Lower leg skin (tissue), 4 donors: Measurements from ENCODE around the gene RIN1. TPM values are rescaled to one million over a fixed set of nuclear protein-coding genes. Genes with fewer than 3 reads are reported as not detected.

ENCODE experiments used
- DNase-seq, 2 donors: peaks; one replicate each; pipeline ENCODE4 v3.0.0-alpha.2; 2019; ENCODE audit warnings: low spot score in 2 of 2
- H3K4me3 ChIP-seq: fragments of 200-600 bp; sonication (generic); 2 replicates; pipeline ENCODE4 v1.5.1; 2017; ENCODE audit warnings: mild to moderate bottlenecking, low read depth; ENCODE audit not compliant: poor library complexity, severe bottlenecking
- POLR2A ChIP-seq, 2 donors: fragments of 450-650 bp; IDR thresholded peaks; one replicate each; pipeline ENCODE4 v1.6.1; 2016 to 2017; ENCODE audit warnings: antibody characterized with exemption in 2 of 2, mild to moderate bottlenecking in 1 of 2, moderate library complexity in 1 of 2
- WGBS, 2 donors: methylation state at CpG; one replicate each; pipeline ENCODE4 v1.1.5; 2018; 5-methylcytosine and 5-hydroxymethylcytosine counted together
- intact Hi-C: fragments of 100-400 bp; cut with DNase I; formaldehyde crosslinking; loops from one replicate; pipeline ENCODE4 v1.15.0; 2023; ENCODE audit warnings: low total_unique reads
- total RNA-seq, 4 donors: library from RNA; depleted of rRNA; stranded (reverse); fragments of >200 nt; gene quantifications; one replicate each; pipeline ENCODE4 v1.1.0, GENCODE V29; 2016
- TF ChIP-seq, protein P1 (sequence below), 3 donors: fragments of 450-650 bp; IDR thresholded peaks; one replicate each; pipeline ENCODE4 v1.5.1; 2016; ENCODE audit warnings: antibody characterized with exemption in 3 of 3, mild to moderate bottlenecking in 3 of 3, moderate library complexity in 2 of 3

RIN1 gene
- total RNA-seq, 4 donors from 2014 or later, result 48.3 to 56.9 (median 53.8) TPM

DNA sequence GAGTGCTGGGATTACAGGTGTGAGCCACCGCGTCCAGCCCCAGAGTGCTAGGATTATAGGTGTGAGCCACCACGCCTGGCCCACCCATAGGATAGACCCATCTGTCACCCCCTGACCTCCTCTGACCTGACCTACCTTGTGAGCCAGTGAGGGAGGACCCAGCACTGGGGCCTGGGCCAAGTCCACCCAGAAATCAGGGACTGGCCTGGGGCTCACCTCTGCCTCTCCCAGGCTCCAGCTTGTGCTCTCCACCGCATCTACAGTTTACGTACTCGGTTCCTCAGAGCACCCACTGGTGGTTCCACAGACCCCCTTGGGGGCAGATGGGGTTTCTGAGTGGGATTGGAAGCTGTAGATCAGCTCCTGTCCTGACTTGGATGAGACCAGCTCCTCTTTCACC lies 28.9 kb upstream of the RIN1 start:
- no peak overlapping the region for H3K4me3 ChIP-seq
- TF ChIP-seq, protein P1, sequence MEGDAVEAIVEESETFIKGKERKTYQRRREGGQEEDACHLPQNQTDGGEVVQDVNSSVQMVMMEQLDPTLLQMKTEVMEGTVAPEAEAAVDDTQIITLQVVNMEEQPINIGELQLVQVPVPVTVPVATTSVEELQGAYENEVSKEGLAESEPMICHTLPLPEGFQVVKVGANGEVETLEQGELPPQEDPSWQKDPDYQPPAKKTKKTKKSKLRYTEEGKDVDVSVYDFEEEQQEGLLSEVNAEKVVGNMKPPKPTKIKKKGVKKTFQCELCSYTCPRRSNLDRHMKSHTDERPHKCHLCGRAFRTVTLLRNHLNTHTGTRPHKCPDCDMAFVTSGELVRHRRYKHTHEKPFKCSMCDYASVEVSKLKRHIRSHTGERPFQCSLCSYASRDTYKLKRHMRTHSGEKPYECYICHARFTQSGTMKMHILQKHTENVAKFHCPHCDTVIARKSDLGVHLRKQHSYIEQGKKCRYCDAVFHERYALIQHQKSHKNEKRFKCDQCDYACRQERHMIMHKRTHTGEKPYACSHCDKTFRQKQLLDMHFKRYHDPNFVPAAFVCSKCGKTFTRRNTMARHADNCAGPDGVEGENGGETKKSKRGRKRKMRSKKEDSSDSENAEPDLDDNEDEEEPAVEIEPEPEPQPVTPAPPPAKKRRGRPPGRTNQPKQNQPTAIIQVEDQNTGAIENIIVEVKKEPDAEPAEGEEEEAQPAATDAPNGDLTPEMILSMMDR (IDR thresholded peaks at IDR 0.05), result no peak
- TF ChIP-seq POLR2A (IDR thresholded peaks at IDR 0.05), result no peak
- WGBS, 2 donors, result 91 to 94% methylated on average over 6 of the region's 6 CpGs
- DNase-seq, result no peak
- intact Hi-C loops, result no loop called here

DNA sequence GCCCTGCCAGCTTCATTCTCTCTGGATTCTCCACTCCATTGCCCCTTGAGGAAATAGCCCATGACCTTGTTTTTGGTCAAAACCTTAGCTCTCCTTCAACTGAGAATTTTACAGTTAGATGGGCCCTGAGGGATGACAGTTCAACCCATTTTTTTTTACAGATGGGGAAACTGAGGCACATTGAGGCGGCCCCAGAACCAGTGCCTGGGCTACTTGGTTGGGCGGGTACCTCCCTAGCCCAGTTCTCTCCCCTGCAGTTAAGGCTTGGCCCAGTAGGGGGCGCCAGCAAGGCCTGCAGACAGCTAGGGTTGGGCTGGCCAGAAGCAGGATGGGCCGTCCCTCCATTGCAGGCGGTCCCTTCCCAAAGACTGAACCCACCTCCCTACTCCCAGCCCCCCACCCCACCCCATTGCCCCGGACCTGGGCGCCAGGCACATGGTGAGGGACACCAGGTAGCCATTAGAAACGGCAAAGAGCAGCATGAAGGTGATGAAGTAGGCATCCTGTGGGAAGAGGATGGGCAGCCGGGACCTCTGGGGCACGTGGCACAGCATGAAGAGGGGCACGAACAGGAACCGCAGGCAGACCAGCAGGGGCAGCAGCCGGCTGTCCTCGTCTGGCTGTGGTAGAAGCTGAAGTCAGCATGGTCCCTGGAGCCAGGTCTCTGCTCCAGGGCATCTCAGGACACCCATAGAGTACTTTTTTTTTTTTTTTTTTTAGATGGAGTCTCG lies 27.7 kb upstream of the RIN1 start:
- H3K4me3 ChIP-seq, result no peak overlapping the region
- intact Hi-C loops, result no loop called here
- 72 to 79% methylated on average over 12 to 15 of the region's 15 CpGs for WGBS, 2 donors
- no peak for DNase-seq
- TF ChIP-seq POLR2A (IDR thresholded peaks at IDR 0.05), result no peak
- TF ChIP-seq, protein P1 (IDR thresholded peaks at IDR 0.05), result no peak

DNA sequence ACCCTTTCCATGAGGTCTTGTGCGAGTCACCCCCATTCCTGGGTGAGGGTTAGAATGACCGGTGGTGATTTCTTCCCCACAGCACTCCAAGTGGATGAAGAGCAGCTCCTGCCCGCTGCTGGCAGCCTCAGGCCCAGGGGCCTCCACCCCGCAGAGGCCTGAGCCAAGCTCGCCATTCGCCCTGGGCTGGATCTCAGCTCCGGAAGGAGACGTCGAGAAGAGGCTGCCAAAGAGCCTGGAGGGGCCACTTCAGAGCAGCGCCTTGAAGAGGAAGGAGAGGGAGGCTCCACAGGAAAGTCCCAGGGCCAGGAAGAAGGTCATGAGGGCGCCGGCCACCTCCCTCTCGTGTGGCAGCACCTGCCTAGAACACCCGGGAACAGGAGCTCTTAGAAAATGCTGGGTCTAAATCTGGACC lies 27.0 kb upstream of the RIN1 start:
- TF ChIP-seq POLR2A (IDR thresholded peaks at IDR 0.05), result no peak
- TF ChIP-seq, protein P1 (IDR thresholded peaks at IDR 0.05), result no peak
- no peak overlapping the region for H3K4me3 ChIP-seq
- WGBS, 2 donors, result 60 to 63% methylated on average over 14 of the region's 14 CpGs
- intact Hi-C loops, result no loop called here
- no peak for DNase-seq

DNA sequence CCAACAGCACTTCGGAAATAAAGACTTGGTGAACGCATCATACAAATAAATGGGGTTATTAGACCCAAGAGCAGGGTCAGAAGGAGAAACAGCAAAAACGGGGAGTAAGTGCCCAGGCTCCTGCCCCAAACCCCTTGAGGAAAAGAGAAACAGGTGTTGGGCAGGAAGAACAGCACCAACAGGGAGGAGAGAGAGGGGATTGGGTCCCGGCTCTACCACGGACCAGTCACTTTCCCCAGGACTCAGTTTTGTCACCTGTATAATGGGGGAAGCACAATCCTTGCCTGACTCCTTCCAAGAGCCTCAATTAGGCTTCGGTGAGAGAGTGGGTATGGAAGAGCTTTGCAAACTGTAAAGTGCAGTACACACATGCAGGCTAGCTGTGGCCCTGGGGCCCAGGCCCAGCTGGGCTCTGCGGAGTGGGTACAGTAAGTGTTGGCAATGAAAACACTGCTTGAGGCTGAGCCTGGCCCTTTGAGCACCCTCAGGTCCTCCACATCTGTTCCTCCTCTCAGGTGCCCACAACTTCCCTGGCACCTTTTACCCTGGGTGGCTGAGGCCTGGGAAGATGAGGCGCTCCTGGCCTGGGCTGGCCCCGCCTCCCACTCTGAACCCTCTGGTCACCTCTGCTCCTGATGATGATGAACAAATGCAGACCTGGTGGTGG lies 26.4 kb upstream of the RIN1 start:
- intact Hi-C loops, result no loop called here
- no peak for DNase-seq
- TF ChIP-seq POLR2A (IDR thresholded peaks at IDR 0.05), result no peak
- TF ChIP-seq, protein P1 (IDR thresholded peaks at IDR 0.05), result no peak
- 83 to 84% methylated on average over 9 of the region's 9 CpGs for WGBS, 2 donors
- H3K4me3 ChIP-seq, result no peak overlapping the region

DNA sequence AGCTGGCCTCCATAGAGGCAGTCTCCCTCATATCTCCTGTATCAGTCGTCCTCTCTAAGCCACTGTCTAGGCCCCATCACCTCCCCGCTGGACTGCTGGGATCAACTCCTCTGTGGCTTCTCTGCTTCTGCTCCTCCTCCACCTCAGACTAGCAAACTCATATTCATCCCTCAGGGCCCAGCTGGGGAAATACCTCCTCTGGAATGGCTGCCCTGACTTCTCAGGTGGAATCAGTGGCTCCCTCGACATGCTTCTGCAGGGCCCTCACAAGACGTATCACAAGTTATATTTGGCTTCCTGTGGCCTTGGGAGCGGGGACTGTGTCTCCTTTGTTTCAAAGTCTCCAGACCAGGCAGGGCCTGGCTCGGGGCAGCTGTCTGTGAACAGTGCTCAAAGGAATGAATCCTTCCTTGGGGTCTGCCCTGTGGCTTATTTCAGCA lies 25.3 kb upstream of the RIN1 start:
- TF ChIP-seq, protein P1 (IDR thresholded peaks at IDR 0.05), result no peak
- no peak for TF ChIP-seq POLR2A (IDR thresholded peaks at IDR 0.05)
- DNase-seq, result no peak
- intact Hi-C loops, result no loop called here
- WGBS, 2 donors, result 76 to 78% methylated on average over 6 of the region's 6 CpGs
- no peak overlapping the region for H3K4me3 ChIP-seq
